ENCODE results near the gene ADCK2. TPM values are rescaled to one million over a fixed set of nuclear protein-coding genes. Genes with fewer than 3 reads are reported as not detected.
"Not testable (repeated sequence)": the region's sequence is repeated elsewhere in the genome, so short reads cannot be mapped to it uniquely, and the experiment has no call there.

Gene ADCK2
- total RNA-seq, 3 donors from 2014 or later: 21.8 to 31.9 (median 23.6) TPM

DNA sequence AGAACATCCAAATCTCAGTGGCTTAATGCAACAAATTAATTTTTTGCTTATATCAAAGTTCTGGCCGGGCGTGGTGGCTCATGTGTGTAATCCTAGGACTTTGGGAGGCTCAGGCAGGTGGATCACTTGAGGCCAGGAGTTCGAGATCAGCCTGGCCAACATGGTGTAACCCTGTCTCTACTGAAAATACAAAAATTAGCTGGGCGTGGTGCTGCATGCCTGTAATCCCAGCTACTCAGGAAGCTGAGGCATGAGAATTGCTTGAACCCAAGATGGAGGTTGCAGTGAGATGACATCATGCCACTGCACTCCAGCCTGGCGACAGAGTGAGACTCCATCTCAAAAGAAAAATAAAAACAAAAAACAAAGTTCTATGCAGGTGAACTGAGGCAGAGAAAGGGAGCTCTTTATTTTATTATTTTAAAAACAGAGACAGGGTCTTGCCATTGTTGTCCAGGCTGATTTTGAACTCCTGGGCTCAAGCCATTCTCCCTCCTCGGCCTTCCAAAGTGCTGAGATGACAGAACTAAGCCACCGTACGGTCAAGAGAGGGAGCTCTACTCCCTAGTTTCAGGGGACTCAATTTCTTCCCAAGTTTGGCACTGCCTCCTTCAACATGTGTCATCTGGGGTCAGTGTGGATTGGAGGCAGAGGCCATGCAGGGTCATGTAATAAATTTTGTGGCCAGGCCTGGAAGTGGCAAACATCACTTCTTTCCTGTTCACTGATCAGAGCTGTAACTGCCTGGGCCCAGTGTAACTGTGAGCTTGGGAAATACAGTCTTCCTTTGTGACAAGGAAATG lies 2.4 kb downstream of the ADCK2 start:
- TF ChIP-seq POLR2A (IDR thresholded peaks at IDR 0.05) (no peak), POLR2AphosphoS5 (IDR thresholded peaks at IDR 0.05) (no peak)
- TF ChIP-seq, protein P1, sequence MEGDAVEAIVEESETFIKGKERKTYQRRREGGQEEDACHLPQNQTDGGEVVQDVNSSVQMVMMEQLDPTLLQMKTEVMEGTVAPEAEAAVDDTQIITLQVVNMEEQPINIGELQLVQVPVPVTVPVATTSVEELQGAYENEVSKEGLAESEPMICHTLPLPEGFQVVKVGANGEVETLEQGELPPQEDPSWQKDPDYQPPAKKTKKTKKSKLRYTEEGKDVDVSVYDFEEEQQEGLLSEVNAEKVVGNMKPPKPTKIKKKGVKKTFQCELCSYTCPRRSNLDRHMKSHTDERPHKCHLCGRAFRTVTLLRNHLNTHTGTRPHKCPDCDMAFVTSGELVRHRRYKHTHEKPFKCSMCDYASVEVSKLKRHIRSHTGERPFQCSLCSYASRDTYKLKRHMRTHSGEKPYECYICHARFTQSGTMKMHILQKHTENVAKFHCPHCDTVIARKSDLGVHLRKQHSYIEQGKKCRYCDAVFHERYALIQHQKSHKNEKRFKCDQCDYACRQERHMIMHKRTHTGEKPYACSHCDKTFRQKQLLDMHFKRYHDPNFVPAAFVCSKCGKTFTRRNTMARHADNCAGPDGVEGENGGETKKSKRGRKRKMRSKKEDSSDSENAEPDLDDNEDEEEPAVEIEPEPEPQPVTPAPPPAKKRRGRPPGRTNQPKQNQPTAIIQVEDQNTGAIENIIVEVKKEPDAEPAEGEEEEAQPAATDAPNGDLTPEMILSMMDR (IDR thresholded peaks at IDR 0.05): no peak
- peaks cover 7% of the 10 kb centered on the region for H3K36me3 ChIP-seq
- intact Hi-C loops (cut with DNase I; ENCODE audit: low total_unique reads): no loop called here
- H3K9me3 ChIP-seq: no peaks in the 10 kb centered on the region
- no peak overlapping the region for H3K4me3 ChIP-seq
- H3K4me1 ChIP-seq: peaks cover 2 to 4% of the 10 kb centered on the region in 2 donors
- no peak for DNase-seq (ENCODE audit: low spot score in 2 of 2)
- H3K27ac ChIP-seq: no peak overlapping the region
- H3K27me3 ChIP-seq: no peaks in the 10 kb centered on the region

DNA sequence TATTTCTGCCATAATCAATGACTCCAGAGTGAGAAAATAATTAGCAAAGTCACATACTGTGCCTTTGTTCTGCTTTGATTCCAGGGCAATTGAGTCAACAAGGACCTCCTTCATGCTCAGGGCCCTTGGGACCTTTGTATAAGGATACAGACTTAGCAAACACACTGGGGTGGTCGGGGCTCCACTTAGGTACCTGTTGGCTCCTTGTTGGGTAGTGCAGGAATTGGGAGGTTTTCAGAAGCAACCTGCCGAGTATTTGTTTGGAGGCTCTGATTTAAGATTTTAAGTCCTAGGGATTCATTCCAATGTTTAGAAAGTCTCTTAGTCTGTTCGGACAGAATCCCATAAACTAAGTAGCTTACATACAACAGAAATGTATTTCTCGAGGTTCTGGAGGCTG lies 3.0 kb downstream of the ADCK2 start:
- no peaks in the 10 kb centered on the region for H3K27me3 ChIP-seq
- TF ChIP-seq, protein P1 (IDR thresholded peaks at IDR 0.05): no peak
- TF ChIP-seq POLR2AphosphoS5 (IDR thresholded peaks at IDR 0.05) (no peak), POLR2A (IDR thresholded peaks at IDR 0.05) (no peak)
- intact Hi-C loops (cut with DNase I; ENCODE audit: low total_unique reads): no loop called here
- no peaks in the 10 kb centered on the region for H3K9me3 ChIP-seq
- peaks cover 2 to 4% of the 10 kb centered on the region in 2 donors for H3K4me1 ChIP-seq
- no peak for DNase-seq (ENCODE audit: low spot score in 2 of 2)
- no peak overlapping the region for H3K27ac ChIP-seq
- H3K4me3 ChIP-seq: no peak overlapping the region
- H3K36me3 ChIP-seq: peaks cover 7% of the 10 kb centered on the region

DNA sequence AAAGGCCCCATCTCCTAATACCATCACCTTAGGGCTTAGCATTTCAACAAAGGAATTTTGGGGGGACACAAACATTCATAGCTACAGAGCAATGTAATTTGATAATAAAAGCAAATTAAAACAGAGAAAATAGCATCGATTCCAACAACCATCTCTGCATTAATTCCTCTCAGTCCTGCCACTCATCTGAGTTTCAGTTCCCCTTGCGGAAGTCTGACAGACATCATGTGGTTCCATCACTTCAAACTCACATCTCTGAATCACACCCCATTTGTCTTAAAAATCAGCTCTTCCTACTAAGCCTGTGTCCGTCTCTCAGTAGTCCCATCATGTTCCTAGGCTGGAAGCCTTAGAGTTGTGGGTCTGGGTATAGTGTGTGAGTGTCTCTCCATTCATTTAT lies 3.6 kb downstream of the ADCK2 start:
- H3K36me3 ChIP-seq: peaks cover 7% of the 10 kb centered on the region
- DNase-seq (ENCODE audit: low spot score in 2 of 2): no peak
- peaks cover 2 to 4% of the 10 kb centered on the region in 2 donors for H3K4me1 ChIP-seq
- H3K4me3 ChIP-seq: no peak overlapping the region
- H3K27ac ChIP-seq: no peak overlapping the region
- no peaks in the 10 kb centered on the region for H3K9me3 ChIP-seq
- intact Hi-C loops (cut with DNase I; ENCODE audit: low total_unique reads): no loop called here
- TF ChIP-seq POLR2A (IDR thresholded peaks at IDR 0.05) (no peak), POLR2AphosphoS5 (IDR thresholded peaks at IDR 0.05) (no peak)
- TF ChIP-seq, protein P1 (IDR thresholded peaks at IDR 0.05): no peak
- H3K27me3 ChIP-seq: no peaks in the 10 kb centered on the region

DNA sequence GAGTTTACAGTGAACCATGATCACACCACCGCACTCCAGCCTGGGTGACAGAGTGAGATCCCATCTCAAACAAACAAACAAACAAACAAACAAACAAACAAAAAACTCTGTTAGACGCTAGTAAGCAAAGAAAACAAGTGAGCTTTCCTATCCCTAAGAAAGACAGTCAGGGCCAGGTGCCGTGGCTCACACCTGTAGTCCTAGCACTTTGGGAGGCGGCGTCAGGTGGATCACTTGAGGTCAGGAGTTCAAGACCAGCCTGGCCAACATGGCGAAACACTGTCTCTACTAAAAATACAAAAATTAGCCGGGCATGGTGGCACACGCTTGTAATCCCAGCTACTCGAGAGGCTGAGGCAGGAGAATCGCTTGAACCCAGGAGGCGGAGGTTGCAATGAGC lies 4.2 kb downstream of the ADCK2 start:
- intact Hi-C loops (cut with DNase I; ENCODE audit: low total_unique reads); H3K27ac ChIP-seq; H3K4me3 ChIP-seq; H3K4me1 ChIP-seq; H3K36me3 ChIP-seq; DNase-seq (ENCODE audit: low spot score in 2 of 2); H3K9me3 ChIP-seq; H3K27me3 ChIP-seq: not testable (repeated sequence)

DNA sequence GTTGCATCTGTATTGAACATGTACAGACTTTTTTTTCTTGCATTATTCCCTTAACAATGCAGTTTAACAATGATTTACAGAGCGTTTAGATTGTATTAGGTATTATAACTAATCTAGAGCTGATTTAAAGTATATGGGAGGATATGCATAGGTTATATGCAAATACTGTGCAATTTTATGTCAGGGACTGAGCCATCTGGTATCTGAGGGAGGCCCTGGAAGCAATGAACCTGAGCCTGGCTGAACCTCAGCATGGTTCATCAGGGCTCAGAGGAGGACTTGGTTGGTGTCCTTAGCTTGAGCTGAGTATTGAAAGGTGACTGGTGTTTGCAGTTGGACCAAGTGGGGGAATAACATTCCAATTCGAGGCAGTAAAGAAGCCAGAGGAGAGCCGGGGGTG lies 4.8 kb downstream of the ADCK2 start:
- no peak overlapping the region for H3K27ac ChIP-seq
- no peaks in the 10 kb centered on the region for H3K9me3 ChIP-seq
- no peaks in the 10 kb centered on the region for H3K27me3 ChIP-seq
- no peak overlapping the region for H3K4me3 ChIP-seq
- no peak for TF ChIP-seq POLR2A (IDR thresholded peaks at IDR 0.05)
- TF ChIP-seq, protein P1 (IDR thresholded peaks at IDR 0.05): no peak
- no peak for TF ChIP-seq POLR2AphosphoS5 (IDR thresholded peaks at IDR 0.05)
- intact Hi-C loops (cut with DNase I; ENCODE audit: low total_unique reads): no loop called here
- DNase-seq (ENCODE audit: low spot score in 2 of 2): no peak
- peaks cover 7% of the 10 kb centered on the region for H3K36me3 ChIP-seq
- peaks cover 2 to 4% of the 10 kb centered on the region in 2 donors for H3K4me1 ChIP-seq
